Mesendoderm (in vitro differentiated cells): Measurements from ENCODE around the gene MEIS2.

Experiments used
- DNase-seq: peaks from one replicate; pipeline ENCODE4 v3.0.0; 2013
- H2AK5ac ChIP-seq: 2 replicates; pipeline ENCODE4 v1.6.1; 2013; ENCODE audit warnings: low read length, inconsistent platforms
- H2BK120ac ChIP-seq: 2 replicates; pipeline ENCODE4 v1.6.1; 2013; ENCODE audit warnings: low read depth, mild to moderate bottlenecking, low read length, moderate library complexity, mixed read lengths
- H2BK15ac ChIP-seq: replicated peaks from 2 replicates; pipeline ENCODE4 v1.6.1; 2013; ENCODE audit warnings: low read depth, mild to moderate bottlenecking, moderate library complexity
- H2BK5ac ChIP-seq: 2 replicates; pipeline ENCODE4 v1.6.1; 2013; ENCODE audit warnings: low read length, inconsistent platforms
- H3K18ac ChIP-seq: 2 replicates; pipeline ENCODE4 v1.6.1; 2013; ENCODE audit warnings: mild to moderate bottlenecking, low read length, mixed read lengths
- H3K23ac ChIP-seq: one replicate; pipeline ENCODE4 v1.6.1; 2013; ENCODE audit warnings: low read length
- H3K27ac ChIP-seq: 2 replicates; pipeline ENCODE4 v1.5.1; 2013; ENCODE audit warnings: low read depth, mild to moderate bottlenecking, inconsistent platforms, low read length, moderate library complexity
- H3K27me3 ChIP-seq: 2 replicates; pipeline ENCODE4 v1.6.1; 2013; ENCODE audit warnings: low read length, control low read depth, mild to moderate bottlenecking, inconsistent platforms; ENCODE audit not compliant: insufficient read depth, poor library complexity
- H3K36me3 ChIP-seq: 2 replicates; pipeline ENCODE4 v1.6.1; 2013; ENCODE audit warnings: low read length, inconsistent platforms; ENCODE audit not compliant: control insufficient read depth, insufficient read depth
- H3K4ac ChIP-seq: one replicate; pipeline ENCODE4 v1.6.1; 2013; ENCODE audit warnings: low read depth, mild to moderate bottlenecking, low read length, moderate library complexity
- H3K4me1 ChIP-seq: 2 replicates; pipeline ENCODE4 v1.6.1; 2013; ENCODE audit warnings: low read depth, low read length, inconsistent platforms; ENCODE audit not compliant: control insufficient read depth
- H3K4me2 ChIP-seq: 2 replicates; pipeline ENCODE4 v1.6.1; 2013; ENCODE audit warnings: low read length
- H3K4me3 ChIP-seq: 2 replicates; pipeline ENCODE4 v1.5.1; 2013; ENCODE audit warnings: mild to moderate bottlenecking, low read length
- H3K56ac ChIP-seq: one replicate; pipeline ENCODE4 v1.6.1; 2013; ENCODE audit warnings: low read length
- H3K79me1 ChIP-seq: 2 replicates; pipeline ENCODE4 v1.6.1; 2013; ENCODE audit warnings: low read length, inconsistent platforms
- H3K79me2 ChIP-seq: 2 replicates; pipeline ENCODE4 v1.6.1; 2013; ENCODE audit warnings: mild to moderate bottlenecking, low read length; ENCODE audit not compliant: control insufficient read depth, insufficient read depth
- H3K9ac ChIP-seq: 2 replicates; pipeline ENCODE4 v1.6.1; 2013; ENCODE audit warnings: low read length, inconsistent platforms
- H4K5ac ChIP-seq: one replicate; pipeline ENCODE4 v1.6.1; 2013; ENCODE audit warnings: low read length
- H4K8ac ChIP-seq: one replicate; pipeline ENCODE4 v1.6.1; 2013; ENCODE audit warnings: low read depth, mild to moderate bottlenecking, control low read depth, low read length, moderate library complexity
- WGBS: extraction: QIAGEN DNeasy Blood & Tissue Kit; methylation state at CpG from one replicate; pipeline ENCODE4 v1.1.7; 2013; ENCODE audit warnings: low lambda C conversion rate, missing lambda C conversion rate; ENCODE audit not compliant: insufficient coverage; ENCODE audit errors: extremely low coverage; 5-methylcytosine and 5-hydroxymethylcytosine counted together

MEIS2 gene

GRCh38 chr15:37008205-37008604, 92.1 kb downstream of the MEIS2 start:
- H2AK5ac ChIP-seq = no peak overlapping the region
- no peak overlapping the region for H3K27ac ChIP-seq
- H3K4me2 ChIP-seq = no peak overlapping the region
- H3K79me2 ChIP-seq = no peaks in the 10 kb centered on the region
- H3K36me3 ChIP-seq = no peaks in the 10 kb centered on the region
- H2BK5ac ChIP-seq = no peak overlapping the region
- no peak overlapping the region for H3K18ac ChIP-seq
- no peak overlapping the region for H4K8ac ChIP-seq
- no peak overlapping the region for H3K4me3 ChIP-seq
- H3K4ac ChIP-seq = no peak overlapping the region
- no peak overlapping the region for H3K9ac ChIP-seq
- H3K23ac ChIP-seq = no peak overlapping the region
- DNase-seq = no peak
- H2BK120ac ChIP-seq = no peak overlapping the region
- H4K5ac ChIP-seq = no peak overlapping the region
- no peaks in the 10 kb centered on the region for H3K4me1 ChIP-seq
- no peak overlapping the region for H2BK15ac ChIP-seq
- no peaks in the 10 kb centered on the region for H3K27me3 ChIP-seq
- no peaks in the 10 kb centered on the region for H3K79me1 ChIP-seq
- no peak overlapping the region for H3K56ac ChIP-seq
- WGBS = no CpG with 5 or more reads among the region's 3 CpGs

- Histone ChIP-seq H4K5ac (no peak overlapping the region), H3K79me1 (no peaks in the 10 kb centered on the region), H3K27me3 (no peaks in the 10 kb centered on the region), H3K79me2 (no peaks in the 10 kb centered on the region), H2BK15ac (no peak overlapping the region), H3K4ac (no peak overlapping the region), H3K4me3 (no peak overlapping the region), H2BK5ac (no peak overlapping the region), H3K18ac (no peak overlapping the region), H3K23ac (no peak overlapping the region), H4K8ac (no peak overlapping the region), H3K4me2 (no peak overlapping the region), H3K27ac (no peak overlapping the region), H3K36me3 (no peaks in the 10 kb centered on the region), H3K56ac (no peak overlapping the region), H3K9ac (no peak overlapping the region), H2AK5ac (no peak overlapping the region), H2BK120ac (no peak overlapping the region), H3K4me1 (no peaks in the 10 kb centered on the region)
- no CpG with 5 or more reads among the region's 2 CpGs for WGBS
- no peak for DNase-seq
These were observed 93.0 kb downstream of the MEIS2 start for GRCh38 chr15:37007301-37007700.

- DNase-seq = no peak
These were observed 95.2 kb downstream of the MEIS2 start for GRCh38 chr15:37004981-37005735.

GRCh38 chr15:37004373-37004869, 95.9 kb downstream of the MEIS2 start:
- Histone ChIP-seq H2BK15ac (no peak overlapping the region), H2BK120ac (no peak overlapping the region), H3K79me2 (no peaks in the 10 kb centered on the region), H3K23ac (no peak overlapping the region), H3K79me1 (no peaks in the 10 kb centered on the region), H3K4me1 (no peaks in the 10 kb centered on the region), H3K9ac (no peak overlapping the region), H3K4me3 (no peak overlapping the region), H3K4ac (no peak overlapping the region), H2AK5ac (no peak overlapping the region), H3K18ac (no peak overlapping the region), H4K8ac (no peak overlapping the region), H4K5ac (no peak overlapping the region), H3K27ac (no peak overlapping the region), H3K27me3 (no peaks in the 10 kb centered on the region), H3K56ac (no peak overlapping the region), H3K36me3 (no peaks in the 10 kb centered on the region), H3K4me2 (no peak overlapping the region), H2BK5ac (no peak overlapping the region)
- no CpG with 5 or more reads among the region's 4 CpGs for WGBS
- DNase-seq = peak; percentile 44

More at GRCh38 chr15:37004981-37005735, 95.2 kb downstream of the MEIS2 start:
- Histone ChIP-seq H3K4me2 (no peak overlapping the region), H3K9ac (no peak overlapping the region), H3K79me1 (no peaks in the 10 kb centered on the region), H2AK5ac (no peak overlapping the region), H4K5ac (no peak overlapping the region), H3K56ac (no peak overlapping the region), H3K23ac (no peak overlapping the region), H2BK5ac (no peak overlapping the region), H3K4me3 (no peak overlapping the region), H2BK120ac (no peak overlapping the region), H3K27ac (no peak overlapping the region), H3K18ac (no peak overlapping the region), H3K27me3 (no peaks in the 10 kb centered on the region), H3K4me1 (no peaks in the 10 kb centered on the region), H4K8ac (no peak overlapping the region), H3K79me2 (no peaks in the 10 kb centered on the region), H2BK15ac (no peak overlapping the region), H3K36me3 (no peaks in the 10 kb centered on the region), H3K4ac (no peak overlapping the region)
- WGBS = 100% methylated on average over 2 of the region's 8 CpGs

GRCh38 chr15:37002041-37002672, 98.2 kb downstream of the MEIS2 start:
- Histone ChIP-seq H2BK5ac (no peak overlapping the region), H3K79me1 (no peaks in the 10 kb centered on the region), H4K8ac (no peak overlapping the region), H3K4ac (no peak overlapping the region), H3K23ac (no peak overlapping the region), H3K36me3 (no peaks in the 10 kb centered on the region), H3K56ac (no peak overlapping the region), H4K5ac (no peak overlapping the region), H3K79me2 (no peaks in the 10 kb centered on the region), H2BK15ac (no peak overlapping the region), H3K18ac (no peak overlapping the region), H3K4me2 (no peak overlapping the region), H3K4me3 (no peak overlapping the region), H2BK120ac (no peak overlapping the region), H3K9ac (no peak overlapping the region), H2AK5ac (no peak overlapping the region), H3K27ac (no peak overlapping the region), H3K27me3 (no peaks in the 10 kb centered on the region), H3K4me1 (no peaks in the 10 kb centered on the region)
- peak; percentile 83 for DNase-seq
- no CpG with 5 or more reads among the region's 4 CpGs for WGBS
